Naive thymus-derived CD4-positive, alpha-beta T cell (primary cell): Measurements from ENCODE around the gene TBX20. TPM values are rescaled to one million over a fixed set of nuclear protein-coding genes. Genes with fewer than 3 reads are reported as not detected.

Experiments used
- ATAC-seq: fragments of 150-1000 bp; cut with Tn5 transposase; 2 replicates; pipeline ENCODE4 v1.10.0; 2021; ENCODE audit warnings: mild to moderate bottlenecking, moderate library complexity
- CTCF ChIA-PET: fragments of 350-600 bp; sonication (Branson Sonifier 250); formaldehyde crosslinking; loops from one replicate; lab custom pipeline; 2021; ENCODE audit warnings: antibody characterized with exemption; lab: Charles Lee
- POLR2A ChIA-PET: fragments of 350-600 bp; sonication (Branson Sonifier 250); formaldehyde crosslinking; loops from one replicate; lab custom pipeline; 2021; ENCODE audit warnings: antibody characterized with exemption, inconsistent platforms; lab: Charles Lee
- DNase-seq, 9 donors: peaks; one replicate each; pipeline versions ENCODE4 v3.0.0 to v3.0.0-alpha.2; 2020 to 2022; ENCODE audit warnings: mixed read lengths in 1 of 9
- H3K27ac ChIP-seq: one replicate; pipeline ENCODE4 v1.7.0; 2013; ENCODE audit warnings: mild to moderate bottlenecking, low read depth, low read length, moderate library complexity
- H3K27me3 ChIP-seq, 2 donors: one replicate each; pipeline ENCODE4 v1.7.0; 2013; ENCODE audit warnings: low read length in 2 of 2, mild to moderate bottlenecking in 2 of 2, moderate library complexity in 2 of 2; ENCODE audit not compliant: control insufficient read depth in 2 of 2, insufficient read depth in 2 of 2
- H3K36me3 ChIP-seq, 3 experiments: 1 replicate in 2 of 3; 2 replicates in 1 of 3; pipeline ENCODE4 v1.7.0; 2013; ENCODE audit warnings: low read length in 3 of 3, mild to moderate bottlenecking in 3 of 3, moderate library complexity in 1 of 3; ENCODE audit not compliant: insufficient read depth in 3 of 3, control insufficient read depth in 2 of 3
- H3K4me1 ChIP-seq, 2 donors: one replicate each; pipeline ENCODE4 v1.7.0; 2013; ENCODE audit warnings: low read length in 2 of 2, mild to moderate bottlenecking in 2 of 2, moderate library complexity in 1 of 2; ENCODE audit not compliant: control insufficient read depth in 2 of 2, insufficient read depth in 2 of 2
- H3K4me3 ChIP-seq: 2 replicates; pipeline ENCODE4 v1.7.0; 2013; ENCODE audit warnings: mild to moderate bottlenecking, low read length
- H3K9me3 ChIP-seq, 3 experiments: 1 replicate in 2 of 3; 2 replicates in 1 of 3; pipeline ENCODE4 v1.7.0; 2013; ENCODE audit warnings: low read length in 3 of 3; ENCODE audit not compliant: control insufficient read depth in 2 of 3
- H3K27ac Mint-ChIP-seq, 9 donors: one replicate each; pipeline ENCODE4 v1.8.0; 2020 to 2022; ENCODE audit warnings: mixed read lengths in 9 of 9, mild to moderate bottlenecking in 8 of 9, moderate library complexity in 5 of 9, inconsistent platforms in 2 of 9
- H3K27me3 Mint-ChIP-seq, 5 donors: one replicate each; pipeline ENCODE4 v1.8.0; 2021 to 2022; ENCODE audit warnings: mixed read lengths in 5 of 5, mild to moderate bottlenecking in 1 of 5
- H3K36me3 Mint-ChIP-seq, 5 donors: one replicate each; pipeline ENCODE4 v1.8.0; 2020 to 2022; ENCODE audit warnings: mixed read lengths in 5 of 5, mild to moderate bottlenecking in 3 of 5, inconsistent platforms in 1 of 5
- H3K4me1 Mint-ChIP-seq, 7 donors: one replicate each; pipeline ENCODE4 v1.8.0; 2020 to 2022; ENCODE audit warnings: mixed read lengths in 7 of 7, mild to moderate bottlenecking in 3 of 7, inconsistent platforms in 1 of 7
- H3K4me3 Mint-ChIP-seq, 10 donors: one replicate each; pipeline ENCODE4 v1.8.0; 2020 to 2022; ENCODE audit warnings: mild to moderate bottlenecking in 10 of 10, mixed read lengths in 10 of 10, moderate library complexity in 6 of 10, inconsistent platforms in 2 of 10
- H3K9me3 Mint-ChIP-seq, 11 donors: one replicate each; pipeline ENCODE4 v1.8.0; 2020 to 2022; ENCODE audit warnings: mixed read lengths in 11 of 11, mild to moderate bottlenecking in 4 of 11, inconsistent platforms in 1 of 11, moderate library complexity in 1 of 11
- intact Hi-C, 2 donors: fragments of 100-400 bp; cut with micrococcal nuclease; formaldehyde crosslinking; loops; one replicate each; pipeline ENCODE4 v1.15.1; 2023
- polyA plus RNA-seq, 2 donors: library from polyadenylated mRNA; unstranded; fragments of 300-500 nt; fragmentation: Illumina TruSeq; gene quantifications; one replicate each; pipeline ENCODE4 v1.2.3, GENCODE V29; 2021
- total RNA-seq, 6 experiments: library from RNA in 5 of 6; stranded (reverse) in 5 of 6; gene quantifications; 1 replicate in 5 of 6; 2 replicates in 1 of 6; pipeline ENCODE4 v1.2.3 and lab custom pipeline; 2021 to 2026

TBX20 gene
- total and polyA plus RNA-seq, 7 experiments from 2014 or later = not detected

DNA sequence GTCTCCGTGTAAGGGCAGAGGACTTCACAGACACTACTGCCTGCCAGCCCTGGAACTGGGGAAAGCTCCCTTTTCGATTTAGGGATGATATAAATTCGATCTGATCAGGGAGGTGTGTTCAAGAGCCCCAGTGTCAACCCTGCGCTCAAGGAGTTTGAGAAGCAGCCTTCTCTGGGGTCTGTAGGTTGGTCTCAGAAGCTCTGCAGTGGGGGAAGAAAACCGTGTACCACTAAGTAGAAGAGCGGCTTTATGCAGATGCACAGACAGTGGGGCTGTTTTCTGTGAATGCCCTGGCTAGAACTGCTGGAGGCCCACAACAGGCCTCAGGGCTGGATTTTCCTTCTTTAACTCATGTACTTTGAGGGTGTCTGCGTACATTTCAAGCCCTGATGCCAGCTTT is 6.3 kb upstream of the TBX20 start:
- Mint-ChIP-seq H3K27ac (no peak overlapping the region), H3K27me3 (peaks cover 76 to 87% (median 81%) of the 10 kb centered on the region in 5 donors), H3K9me3 (peaks cover 0 to 39% (median 4%) of the 10 kb centered on the region in 11 donors), H3K36me3 (peaks cover 0 to 1% (median 0%) of the 10 kb centered on the region in 5 donors), H3K4me3 (no peak overlapping the region), H3K4me1 (peaks cover 0 to 10% (median 1%) of the 10 kb centered on the region in 7 donors)
- Histone ChIP-seq H3K4me1 (no peaks in the 10 kb centered on the region), H3K4me3 (no peak overlapping the region), H3K27ac (no peak overlapping the region), H3K27me3 (peaks cover 13 to 38% of the 10 kb centered on the region in 2 donors), H3K36me3 (no peaks in the 10 kb centered on the region), H3K9me3 (peaks cover 0 to 5% (median 0%) of the 10 kb centered on the region in 3 experiments)
- POLR2A ChIA-PET = no interaction called here
- no peak for ATAC-seq
- CTCF ChIA-PET = no interaction called here
- DNase-seq = no peak
- intact Hi-C loops = no loop called here

GRCh38 chr7:35259523-35259908 is 5.6 kb upstream of the TBX20 start:
- peak overlapping the region in 1 of 9 donors; percentile 40 for H3K27ac Mint-ChIP-seq
- DNase-seq (no peak), ATAC-seq (no peak)
- peaks cover 0 to 1% (median 0%) of the 10 kb centered on the region in 5 donors for H3K36me3 Mint-ChIP-seq
- H3K27me3 ChIP-seq = peaks cover 13 to 36% of the 10 kb centered on the region in 2 donors
- H3K27me3 Mint-ChIP-seq = peaks cover 74 to 88% (median 76%) of the 10 kb centered on the region in 5 donors
- ChIA-PET CTCF (no interaction called here), POLR2A (no interaction called here)
- peaks cover 0 to 42% (median 6%) of the 10 kb centered on the region in 11 donors for H3K9me3 Mint-ChIP-seq
- no peak overlapping the region for H3K4me3 Mint-ChIP-seq
- H3K4me3 ChIP-seq = no peak overlapping the region
- peaks cover 0 to 10% (median 4%) of the 10 kb centered on the region in 7 donors for H3K4me1 Mint-ChIP-seq
- H3K36me3 ChIP-seq = no peaks in the 10 kb centered on the region
- intact Hi-C loops = no loop called here
- peaks cover 0 to 5% (median 0%) of the 10 kb centered on the region in 3 experiments for H3K9me3 ChIP-seq
- no peak overlapping the region for H3K27ac ChIP-seq
- no peaks in the 10 kb centered on the region for H3K4me1 ChIP-seq

DNA sequence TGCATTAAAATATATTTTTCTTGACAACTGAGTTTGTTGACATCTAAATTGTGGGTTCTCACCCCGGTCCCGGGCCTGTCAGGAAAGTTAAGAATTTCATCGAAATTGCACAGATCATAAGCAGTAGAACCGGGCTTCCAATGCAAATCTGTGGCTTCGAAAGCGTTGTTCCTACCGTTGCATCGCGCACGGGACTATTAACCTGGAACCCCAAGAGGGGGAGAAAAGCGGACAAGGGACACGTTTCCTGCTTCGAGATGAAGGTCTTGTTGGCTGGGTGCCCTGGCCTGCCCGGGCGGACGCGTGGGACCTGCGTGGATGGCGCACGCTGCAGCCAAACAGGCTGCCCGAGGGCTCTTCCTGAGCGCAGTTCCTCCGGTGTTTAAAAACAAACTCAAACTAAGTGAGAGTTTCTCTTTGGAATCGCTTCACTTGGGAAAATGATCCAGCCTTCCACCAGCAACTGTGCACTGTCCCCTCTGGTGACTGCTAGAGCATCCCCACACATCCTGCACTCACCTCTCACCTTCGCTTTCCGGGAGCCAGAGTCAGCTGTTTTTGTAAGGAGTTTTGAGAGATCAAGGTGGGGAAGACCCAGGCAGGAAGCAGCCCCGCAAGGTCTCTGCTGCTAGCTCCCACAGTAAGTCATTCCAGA is 5.1 kb upstream of the TBX20 start:
- intact Hi-C loops = no loop called here
- H3K27me3 Mint-ChIP-seq = peaks cover 75 to 92% (median 77%) of the 10 kb centered on the region in 5 donors
- H3K4me1 Mint-ChIP-seq = peaks cover 0 to 10% (median 5%) of the 10 kb centered on the region in 7 donors
- DNase-seq = no peak
- H3K27ac ChIP-seq = no peak overlapping the region
- ChIA-PET CTCF (no interaction called here), POLR2A (no interaction called here)
- peak overlapping the region in 2 of 10 donors; percentile 14 to 25 for H3K4me3 Mint-ChIP-seq
- peaks cover 0 to 46% (median 6%) of the 10 kb centered on the region in 11 donors for H3K9me3 Mint-ChIP-seq
- peaks cover 13 to 36% of the 10 kb centered on the region in 2 donors for H3K27me3 ChIP-seq
- no peaks in the 10 kb centered on the region for H3K4me1 ChIP-seq
- H3K36me3 ChIP-seq = no peaks in the 10 kb centered on the region
- peaks cover 0 to 1% (median 0%) of the 10 kb centered on the region in 5 donors for H3K36me3 Mint-ChIP-seq
- no peak overlapping the region for H3K4me3 ChIP-seq
- no peak for ATAC-seq
- peak overlapping the region in 1 of 9 donors; percentile 83 for H3K27ac Mint-ChIP-seq
- peaks cover 0 to 5% (median 0%) of the 10 kb centered on the region in 3 experiments for H3K9me3 ChIP-seq

DNA sequence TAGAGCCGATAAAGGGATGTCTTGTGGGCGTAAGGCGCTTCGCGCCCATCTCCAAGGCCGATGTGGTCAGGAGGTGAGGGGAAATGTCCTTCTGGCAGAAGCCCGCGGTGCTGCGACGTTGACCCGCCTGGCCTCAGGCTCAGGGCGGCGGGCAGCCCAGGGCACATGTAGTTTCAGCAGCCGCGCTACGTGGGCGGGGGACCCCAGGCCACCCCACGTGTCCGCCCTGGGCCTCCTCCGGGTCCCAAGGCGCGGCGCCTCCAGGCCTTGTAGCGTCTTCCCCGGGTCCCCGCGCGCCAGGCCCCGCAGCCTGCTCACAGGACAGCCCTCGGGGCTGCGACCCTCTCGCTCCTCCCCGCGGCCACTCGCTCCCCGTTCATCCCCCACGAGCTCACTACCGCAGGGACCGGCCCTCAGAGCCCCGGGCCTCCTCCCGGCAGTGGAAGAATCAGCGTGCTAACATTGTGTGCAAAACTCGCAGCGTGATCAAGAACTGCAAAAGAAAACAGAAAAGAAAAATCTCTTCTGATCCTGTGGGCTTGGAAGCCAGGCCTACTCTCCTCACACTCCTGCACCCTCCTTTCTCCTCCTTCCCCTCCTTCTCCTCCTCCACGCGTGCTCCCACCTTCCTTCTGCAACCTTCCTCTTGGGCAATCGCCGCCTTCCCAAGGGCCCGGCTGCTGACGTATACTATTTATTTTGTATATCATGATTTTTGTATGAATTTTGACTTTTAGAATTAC is 4.4 kb upstream of the TBX20 start:
- Mint-ChIP-seq H3K4me3 (peak overlapping the region in 6 of 10 donors; percentile 14 to 62 (median 25)), H3K27me3 (peaks cover 72 to 90% (median 73%) of the 10 kb centered on the region in 5 donors), H3K27ac (peak overlapping the region in 1 of 9 donors; percentile 83), H3K4me1 (peaks cover 0 to 12% (median 7%) of the 10 kb centered on the region in 7 donors), H3K36me3 (peaks cover 0 to 1% (median 0%) of the 10 kb centered on the region in 5 donors), H3K9me3 (peaks cover 0 to 47% (median 6%) of the 10 kb centered on the region in 11 donors)
- Histone ChIP-seq H3K4me1 (no peaks in the 10 kb centered on the region), H3K4me3 (no peak overlapping the region), H3K9me3 (peaks cover 0 to 5% (median 0%) of the 10 kb centered on the region in 3 experiments), H3K27me3 (peaks cover 13 to 42% of the 10 kb centered on the region in 2 donors), H3K36me3 (no peaks in the 10 kb centered on the region), H3K27ac (no peak overlapping the region)
- CTCF ChIA-PET = no interaction called here
- intact Hi-C loops = no loop called here
- ATAC-seq (no peak), DNase-seq (no peak)
- POLR2A ChIA-PET = no interaction called here

DNA sequence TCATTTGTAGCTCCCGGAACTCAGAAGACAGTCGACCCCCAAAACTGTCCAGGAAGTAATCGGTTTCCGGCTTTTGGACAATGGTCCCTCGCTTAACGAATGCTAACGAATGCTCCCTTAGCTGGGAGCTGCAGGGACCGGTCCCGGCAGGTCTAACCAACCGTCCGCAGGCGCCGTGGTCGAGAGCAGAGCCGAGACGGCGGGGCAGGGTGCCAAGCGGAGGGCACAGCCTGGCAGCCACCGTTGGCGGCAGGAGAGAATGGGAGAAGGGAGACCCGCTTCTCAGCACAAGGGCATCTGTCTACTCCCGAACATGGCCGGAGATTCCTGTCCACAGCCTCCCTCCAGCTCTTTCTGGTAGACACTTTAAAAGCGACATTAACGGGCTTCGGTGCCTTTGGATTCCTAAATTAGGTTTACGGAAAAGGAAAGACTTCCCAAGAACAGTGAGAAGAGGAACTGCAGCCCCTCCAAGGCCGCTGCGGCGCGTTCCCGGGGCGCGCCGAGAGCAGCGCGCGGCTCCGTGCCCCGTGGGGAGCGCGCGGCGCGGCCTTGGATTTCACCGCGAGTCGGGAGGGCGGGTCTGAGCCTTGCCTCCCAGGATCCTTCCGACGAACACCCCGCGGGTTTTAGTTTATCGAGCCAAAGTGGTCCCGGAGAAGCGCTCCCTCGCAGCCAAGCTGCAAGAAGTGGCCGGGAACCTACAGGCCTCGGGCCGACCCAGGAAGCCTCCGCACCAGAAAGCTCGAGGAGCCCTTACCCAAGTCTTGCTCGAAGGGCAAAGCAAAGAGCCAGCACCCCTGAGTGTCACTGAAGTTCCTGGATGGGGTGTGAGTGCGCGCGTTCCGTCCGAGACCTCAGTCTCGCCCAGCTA is 3.6 kb upstream of the TBX20 start:
- Mint-ChIP-seq H3K27me3 (peaks cover 72 to 90% (median 73%) of the 10 kb centered on the region in 5 donors), H3K36me3 (peaks cover 0 to 1% (median 0%) of the 10 kb centered on the region in 5 donors), H3K27ac (peak overlapping the region in 1 of 9 donors; percentile 69), H3K9me3 (peaks cover 0 to 55% (median 8%) of the 10 kb centered on the region in 11 donors), H3K4me1 (peaks cover 0 to 16% (median 14%) of the 10 kb centered on the region in 7 donors), H3K4me3 (peak overlapping the region in 3 of 10 donors; percentile 15 to 54 (median 34))
- Histone ChIP-seq H3K27ac (no peak overlapping the region), H3K4me3 (no peak overlapping the region), H3K36me3 (no peaks in the 10 kb centered on the region), H3K4me1 (no peaks in the 10 kb centered on the region), H3K9me3 (peaks cover 0 to 5% (median 0%) of the 10 kb centered on the region in 3 experiments), H3K27me3 (peaks cover 13 to 41% of the 10 kb centered on the region in 2 donors)
- intact Hi-C loops = no loop called here
- DNase-seq (no peak), ATAC-seq (no peak)
- ChIA-PET POLR2A (no interaction called here), CTCF (no interaction called here)
